Astrocyte (in vitro differentiated cells and primary cell): ENCODE measurements around the gene PDE5A. TPM values are rescaled to one million over a fixed set of nuclear protein-coding genes. Genes with fewer than 3 reads are reported as not detected.

Experiments used
- DNase-seq: peaks from one replicate; pipeline ENCODE4 v3.0.0-alpha.2; 2010; ENCODE audit warnings: low read depth
- FAIRE-seq: peaks from 2 replicates; lab custom pipeline; 2011; peaks lifted over from hg19 to GRCh38; lab: Jason Lieb, UNC
- H2AFZ ChIP-seq: 2 replicates; pipeline ENCODE4 v1.6.0; 2012; ENCODE audit warnings: low read depth, low read length, inconsistent platforms
- H3K27ac ChIP-seq: 2 replicates; pipeline ENCODE4 v1.5.1; 2011; ENCODE audit warnings: low read depth, low read length, inconsistent platforms
- H3K27me3 ChIP-seq: 2 replicates; pipeline ENCODE4 v1.6.0; 2011; ENCODE audit warnings: low read length, inconsistent platforms; ENCODE audit not compliant: insufficient read depth
- H3K36me3 ChIP-seq: 2 replicates; pipeline ENCODE4 v1.5.1; 2011; ENCODE audit warnings: low read length, inconsistent platforms; ENCODE audit not compliant: insufficient read depth
- H3K4me1 ChIP-seq: 2 replicates; pipeline ENCODE4 v1.5.1; 2011; ENCODE audit warnings: low read length, inconsistent platforms; ENCODE audit not compliant: insufficient read depth
- H3K4me2 ChIP-seq: 2 replicates; pipeline ENCODE4 v1.6.0; 2012; ENCODE audit warnings: low read length, inconsistent platforms
- H3K4me3 ChIP-seq: 2 replicates; pipeline ENCODE4 v1.5.1; 2011; ENCODE audit warnings: low read depth, mild to moderate bottlenecking, low read length, inconsistent platforms; ENCODE audit not compliant: insufficient read depth
- H3K79me2 ChIP-seq: 2 replicates; pipeline ENCODE4 v1.6.0; 2012; ENCODE audit warnings: mild to moderate bottlenecking, low read length, inconsistent platforms; ENCODE audit not compliant: insufficient read depth
- H3K9ac ChIP-seq: 2 replicates; pipeline ENCODE4 v1.6.0; 2012; ENCODE audit warnings: mild to moderate bottlenecking, low read length, inconsistent platforms
- H3K9me3 ChIP-seq: 2 replicates; pipeline ENCODE4 v1.5.1; 2012; ENCODE audit warnings: low read depth, mild to moderate bottlenecking, low read length, inconsistent platforms; ENCODE audit not compliant: insufficient read depth
- H4K20me1 ChIP-seq: 2 replicates; pipeline ENCODE4 v1.6.0; 2012; ENCODE audit warnings: low read length, inconsistent platforms; ENCODE audit not compliant: insufficient read depth
- H3K27ac Mint-ChIP-seq: one replicate; pipeline ENCODE4 v1.8.0; 2021; ENCODE audit warnings: mild to moderate bottlenecking, mixed read lengths; ENCODE audit not compliant: unreplicated experiment
- H3K27me3 Mint-ChIP-seq: one replicate; pipeline ENCODE4 v1.8.0; 2021; ENCODE audit warnings: low read depth, mixed read lengths; ENCODE audit not compliant: unreplicated experiment
- H3K36me3 Mint-ChIP-seq: one replicate; pipeline ENCODE4 v1.8.0; 2021; ENCODE audit warnings: low read depth, mixed read lengths; ENCODE audit not compliant: unreplicated experiment
- H3K4me1 Mint-ChIP-seq: one replicate; pipeline ENCODE4 v1.8.0; 2021; ENCODE audit warnings: low read depth, mixed read lengths; ENCODE audit not compliant: unreplicated experiment
- H3K4me3 Mint-ChIP-seq: one replicate; pipeline ENCODE4 v1.8.0; 2021; ENCODE audit warnings: mild to moderate bottlenecking, moderate library complexity, mixed read lengths; ENCODE audit not compliant: unreplicated experiment
- H3K9me3 Mint-ChIP-seq: one replicate; pipeline ENCODE4 v1.8.0; 2021; ENCODE audit warnings: mild to moderate bottlenecking, mixed read lengths; ENCODE audit not compliant: unreplicated experiment
- EZH2 ChIP-seq: IDR thresholded peaks from 2 replicates; pipeline ENCODE4 v1.6.1; 2012; ENCODE audit warnings: mild to moderate bottlenecking, low read length, inconsistent platforms; ENCODE audit not compliant: insufficient read depth
- total RNA-seq: library from RNA; stranded (reverse); gene quantifications from 2 replicates; pipeline ENCODE4 v1.2.1, GENCODE V29; 2021
- TF ChIP-seq, protein P1 (sequence below): IDR thresholded peaks from 2 replicates; pipeline ENCODE4 v1.5.1; 2011; ENCODE audit warnings: low read depth, mild to moderate bottlenecking, inconsistent platforms, low read length, moderate library complexity; ENCODE audit not compliant: insufficient read depth

Gene PDE5A
- total RNA-seq, 1 donor from 2014 or later: 3.6 TPM

DNA sequence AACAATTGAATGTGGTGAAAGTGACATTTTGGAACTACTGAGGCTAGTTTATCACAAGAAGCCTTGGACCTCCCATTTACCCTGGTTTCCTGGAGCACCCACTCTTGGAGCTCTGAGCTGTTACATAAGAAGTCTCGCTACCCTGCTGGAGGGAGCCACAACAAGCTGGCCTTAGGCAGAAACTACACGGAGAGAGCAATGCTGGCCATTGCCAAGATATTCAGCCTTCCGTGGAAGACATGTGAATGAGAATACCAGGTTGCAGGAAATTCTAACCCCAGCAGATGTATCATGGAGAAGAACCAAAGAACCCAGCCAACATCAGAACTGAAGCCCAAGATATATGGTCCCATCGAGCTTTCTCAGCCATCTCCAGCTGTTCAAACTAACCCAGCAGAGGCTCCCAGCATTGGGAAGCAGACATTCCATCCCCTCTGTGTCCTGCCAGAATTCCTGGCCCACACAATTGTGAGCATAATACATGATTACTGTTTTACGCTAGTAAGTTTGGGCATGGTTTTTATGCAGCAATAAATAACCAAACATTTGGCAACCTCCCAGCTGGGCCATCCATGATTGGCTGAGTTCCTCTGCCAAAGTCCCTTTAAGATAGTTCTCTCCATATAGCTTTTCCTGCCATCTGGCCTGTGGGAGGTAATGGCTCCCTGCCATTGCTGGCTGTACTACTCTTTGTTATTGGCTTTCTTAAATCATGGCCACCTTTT, 17.9 kb upstream of the PDE5A start:
- H3K27me3 ChIP-seq: no peaks in the 10 kb centered on the region
- no peak overlapping the region for H3K27ac Mint-ChIP-seq
- TF ChIP-seq, protein P1, sequence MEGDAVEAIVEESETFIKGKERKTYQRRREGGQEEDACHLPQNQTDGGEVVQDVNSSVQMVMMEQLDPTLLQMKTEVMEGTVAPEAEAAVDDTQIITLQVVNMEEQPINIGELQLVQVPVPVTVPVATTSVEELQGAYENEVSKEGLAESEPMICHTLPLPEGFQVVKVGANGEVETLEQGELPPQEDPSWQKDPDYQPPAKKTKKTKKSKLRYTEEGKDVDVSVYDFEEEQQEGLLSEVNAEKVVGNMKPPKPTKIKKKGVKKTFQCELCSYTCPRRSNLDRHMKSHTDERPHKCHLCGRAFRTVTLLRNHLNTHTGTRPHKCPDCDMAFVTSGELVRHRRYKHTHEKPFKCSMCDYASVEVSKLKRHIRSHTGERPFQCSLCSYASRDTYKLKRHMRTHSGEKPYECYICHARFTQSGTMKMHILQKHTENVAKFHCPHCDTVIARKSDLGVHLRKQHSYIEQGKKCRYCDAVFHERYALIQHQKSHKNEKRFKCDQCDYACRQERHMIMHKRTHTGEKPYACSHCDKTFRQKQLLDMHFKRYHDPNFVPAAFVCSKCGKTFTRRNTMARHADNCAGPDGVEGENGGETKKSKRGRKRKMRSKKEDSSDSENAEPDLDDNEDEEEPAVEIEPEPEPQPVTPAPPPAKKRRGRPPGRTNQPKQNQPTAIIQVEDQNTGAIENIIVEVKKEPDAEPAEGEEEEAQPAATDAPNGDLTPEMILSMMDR: no peak
- TF ChIP-seq EZH2: no peak

DNA sequence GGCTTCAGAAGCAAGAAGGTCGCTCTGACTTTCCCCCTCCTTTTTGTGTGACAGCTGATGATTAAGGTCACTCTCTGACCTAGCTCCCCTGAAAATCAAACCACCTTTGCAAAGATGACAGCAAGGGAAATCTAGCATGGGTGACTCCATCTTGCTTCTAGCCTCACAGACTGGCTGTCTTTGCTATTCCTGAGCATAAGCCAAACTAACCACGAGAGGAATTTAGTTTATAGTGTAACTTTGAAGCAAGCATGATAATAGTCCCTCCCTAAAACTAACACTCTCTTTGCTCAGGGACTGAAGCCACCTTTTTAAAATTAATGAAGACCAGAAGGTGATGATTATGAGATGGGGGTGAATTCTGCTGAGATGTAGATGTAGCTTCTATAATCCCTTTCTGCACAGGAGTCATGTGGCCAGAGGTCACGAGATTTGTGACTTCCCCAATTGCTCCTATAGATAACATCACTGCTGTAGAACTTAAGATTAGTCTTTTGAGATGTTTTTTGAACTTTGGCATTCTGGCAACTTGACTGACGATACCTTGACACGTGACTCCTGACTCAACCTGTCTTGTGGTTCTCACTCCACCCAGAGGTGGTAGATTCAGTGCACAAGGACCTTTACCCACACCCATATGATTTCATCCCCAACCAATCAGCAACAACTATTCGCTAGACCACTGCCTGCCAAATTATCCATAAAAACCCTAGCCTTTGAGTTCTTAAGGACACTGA, 14.9 kb upstream of the PDE5A start:
- Mint-ChIP-seq H3K4me3 (no peak overlapping the region), H3K9me3 (peaks cover 3% of the 10 kb centered on the region), H3K4me1 (peaks cover 4% of the 10 kb centered on the region), H3K36me3 (no peaks in the 10 kb centered on the region), H3K27me3 (peaks cover 3% of the 10 kb centered on the region), H3K27ac (no peak overlapping the region)
- no peak overlapping the region for H3K27ac ChIP-seq
- H3K79me2 ChIP-seq: no peaks in the 10 kb centered on the region
- TF ChIP-seq, protein P1: no peak
- no peak overlapping the region for H3K4me3 ChIP-seq
- H3K9ac ChIP-seq: no peak overlapping the region
- FAIRE-seq: no peak
- no peaks in the 10 kb centered on the region for H3K27me3 ChIP-seq
- H3K36me3 ChIP-seq: no peaks in the 10 kb centered on the region
- H3K4me1 ChIP-seq: no peaks in the 10 kb centered on the region
- peak; percentile 43 for DNase-seq
- H4K20me1 ChIP-seq: no peaks in the 10 kb centered on the region
- H3K9me3 ChIP-seq: no peaks in the 10 kb centered on the region
- H2AFZ ChIP-seq: no peak overlapping the region
- no peak overlapping the region for H3K4me2 ChIP-seq

More for the DNA sequence above, 17.9 kb upstream of the PDE5A start:
- no peak overlapping the region for H3K27ac ChIP-seq
- Mint-ChIP-seq H3K4me1 (peaks cover 4% of the 10 kb centered on the region), H3K4me3 (no peak overlapping the region), H3K36me3 (no peaks in the 10 kb centered on the region), H3K27me3 (peaks cover 3% of the 10 kb centered on the region), H3K9me3 (peaks cover 3% of the 10 kb centered on the region)
- no peak overlapping the region for H3K4me2 ChIP-seq
- H3K4me1 ChIP-seq: no peaks in the 10 kb centered on the region
- no peak overlapping the region for H3K9ac ChIP-seq
- H3K9me3 ChIP-seq: no peaks in the 10 kb centered on the region
- no peak overlapping the region for H2AFZ ChIP-seq
- DNase-seq (peak; percentile 79), FAIRE-seq (no peak)
- H3K4me3 ChIP-seq: no peak overlapping the region
- no peaks in the 10 kb centered on the region for H3K79me2 ChIP-seq
- no peaks in the 10 kb centered on the region for H4K20me1 ChIP-seq
- H3K36me3 ChIP-seq: no peaks in the 10 kb centered on the region

DNA sequence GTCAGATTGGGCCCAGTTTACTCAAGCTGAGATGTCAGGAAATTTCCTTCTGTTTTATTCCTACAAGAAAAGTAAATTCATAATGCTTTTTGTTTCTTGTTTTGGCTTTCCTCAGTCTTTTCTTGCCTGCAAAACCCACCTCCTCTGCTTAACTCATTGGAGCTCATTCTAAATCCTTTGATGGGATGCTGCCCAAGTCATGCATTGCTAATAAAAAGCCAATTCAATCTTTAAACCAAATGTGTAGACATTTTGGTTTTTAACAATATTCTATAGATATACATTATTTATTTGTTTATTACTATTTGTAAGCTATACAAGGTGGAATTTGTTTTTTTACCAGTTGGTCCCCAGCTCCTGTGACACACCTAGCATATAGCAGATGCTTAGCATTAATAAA, 13.2 kb upstream of the PDE5A start:
- H3K27me3 Mint-ChIP-seq: peaks cover 3% of the 10 kb centered on the region
- Histone ChIP-seq H3K4me3 (no peak overlapping the region), H3K9me3 (no peaks in the 10 kb centered on the region), H3K4me2 (no peak overlapping the region), H3K79me2 (no peaks in the 10 kb centered on the region), H3K27me3 (no peaks in the 10 kb centered on the region), H4K20me1 (no peaks in the 10 kb centered on the region), H3K9ac (no peak overlapping the region), H3K4me1 (no peaks in the 10 kb centered on the region), H3K27ac (no peak overlapping the region), H3K36me3 (no peaks in the 10 kb centered on the region), H2AFZ (no peak overlapping the region)
- H3K9me3 Mint-ChIP-seq: peaks cover 6% of the 10 kb centered on the region
- FAIRE-seq (no peak), DNase-seq (no peak)
- no peak for TF ChIP-seq EZH2
- TF ChIP-seq, protein P1: no peak
- no peak overlapping the region for H3K27ac Mint-ChIP-seq
- no peak overlapping the region for H3K4me3 Mint-ChIP-seq
- H3K36me3 Mint-ChIP-seq: no peaks in the 10 kb centered on the region
- H3K4me1 Mint-ChIP-seq: peaks cover 4% of the 10 kb centered on the region
